CD1c-positive myeloid dendritic cell (primary cell): Measurements from ENCODE around the gene PGA5.

ENCODE experiments used
- DNase-seq: peaks from one replicate; pipeline ENCODE4 v3.0.0-alpha.2; 2016; ENCODE audit errors: extremely low spot score

PGA5 gene

DNA sequence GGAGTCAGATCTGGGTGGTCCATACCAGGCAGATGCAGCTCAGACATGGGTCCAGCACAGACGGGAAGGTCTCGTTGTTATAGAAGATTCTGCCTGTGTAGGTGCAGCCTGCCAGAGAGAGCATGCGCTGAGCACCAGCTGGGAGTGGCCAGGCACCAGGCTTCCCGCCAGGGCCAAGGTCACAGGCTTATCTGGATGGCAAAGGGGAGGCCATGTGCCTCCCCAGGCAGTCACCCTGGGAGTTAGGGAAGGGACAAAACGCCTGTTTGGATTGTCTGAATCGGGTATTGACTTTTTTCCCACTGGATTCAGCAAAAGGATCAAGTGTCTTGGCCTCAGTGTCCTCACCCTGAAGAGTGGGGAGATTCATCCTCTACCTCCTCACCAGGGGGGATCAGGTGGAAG, 26.5 kb downstream of the PGA5 start:
- no peak for DNase-seq

DNA sequence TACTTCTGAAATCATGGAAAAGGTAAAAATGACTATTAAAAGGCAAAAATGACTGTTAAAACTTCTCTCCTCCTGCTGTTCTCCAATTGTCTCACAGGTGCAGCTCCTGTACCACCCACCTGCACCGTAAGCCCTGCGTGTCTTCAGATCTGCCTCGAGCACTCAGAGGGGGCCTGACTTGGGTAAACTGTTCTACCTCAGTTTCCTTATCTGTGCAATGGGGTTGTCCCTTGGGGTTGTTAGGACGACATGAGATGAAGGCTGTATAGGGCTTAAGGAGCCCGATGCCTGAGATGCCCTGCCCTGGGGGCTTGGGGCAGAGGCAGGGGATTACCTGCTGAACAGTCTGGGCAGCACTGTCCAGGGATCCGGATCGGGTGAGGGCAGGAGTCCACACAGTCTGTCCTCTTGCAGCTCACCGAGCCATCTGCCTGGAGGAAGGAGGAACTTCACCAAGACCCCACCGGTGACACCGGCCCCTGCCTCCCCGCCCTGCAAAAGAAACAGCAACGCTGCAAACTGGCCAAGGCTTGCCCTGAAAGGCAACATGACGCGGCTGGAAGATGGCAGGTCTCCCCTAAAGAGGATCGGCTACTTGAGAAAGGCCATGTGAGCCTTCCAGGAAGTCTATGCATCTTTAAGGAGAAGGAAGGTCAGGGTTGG, 27.7 kb downstream of the PGA5 start:
- DNase-seq, result no peak

DNA sequence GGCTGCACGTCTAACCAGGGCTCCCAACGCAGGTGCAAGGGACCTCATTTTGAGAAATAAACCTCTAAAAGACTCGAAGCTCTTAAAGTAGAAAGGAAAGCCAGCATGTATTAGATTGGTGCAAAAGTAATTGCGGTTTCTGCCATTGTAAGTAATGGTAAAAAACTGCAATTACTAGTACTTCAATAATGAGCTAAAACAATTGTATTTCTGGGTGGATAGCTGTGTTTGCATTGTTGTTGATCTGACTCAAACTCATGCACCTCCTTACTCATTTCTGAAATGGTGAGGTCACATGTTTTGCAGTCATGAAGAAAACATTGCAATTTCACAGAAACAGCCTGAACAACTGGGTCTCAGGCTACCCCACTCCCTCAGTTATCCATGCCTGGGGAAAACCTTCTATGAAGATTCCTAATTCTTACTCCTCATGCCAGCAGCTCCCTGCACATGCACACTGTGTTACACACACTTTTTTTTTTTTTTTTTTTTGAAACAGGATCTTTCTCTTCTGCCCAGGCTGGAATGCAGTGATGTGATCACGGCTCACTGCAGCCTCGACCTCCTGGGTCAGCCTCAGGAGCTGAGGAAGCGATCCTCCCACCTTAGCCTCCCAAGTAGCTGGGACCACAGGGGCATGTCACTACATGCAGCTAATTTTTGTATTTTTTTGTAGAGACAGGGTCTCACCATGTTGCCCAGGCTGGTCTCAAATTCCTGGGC, 29.5 kb downstream of the PGA5 start:
- peak; percentile 12 for DNase-seq

DNA sequence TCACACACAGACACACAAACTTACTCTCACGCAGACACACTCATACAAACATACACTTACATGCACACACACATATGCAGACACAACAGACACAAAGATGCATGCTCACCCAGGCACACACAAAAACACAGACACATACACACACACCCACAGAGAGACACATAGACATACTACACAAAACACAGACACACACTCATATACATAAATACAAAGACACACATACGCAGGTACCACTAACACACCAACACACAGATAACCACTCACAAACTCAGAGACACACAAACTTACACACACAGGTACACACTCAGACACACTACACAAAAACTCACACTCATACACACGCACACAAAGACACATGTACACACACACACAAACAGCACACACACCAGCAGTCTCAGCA, 31.8 kb downstream of the PGA5 start:
- no peak for DNase-seq

DNA sequence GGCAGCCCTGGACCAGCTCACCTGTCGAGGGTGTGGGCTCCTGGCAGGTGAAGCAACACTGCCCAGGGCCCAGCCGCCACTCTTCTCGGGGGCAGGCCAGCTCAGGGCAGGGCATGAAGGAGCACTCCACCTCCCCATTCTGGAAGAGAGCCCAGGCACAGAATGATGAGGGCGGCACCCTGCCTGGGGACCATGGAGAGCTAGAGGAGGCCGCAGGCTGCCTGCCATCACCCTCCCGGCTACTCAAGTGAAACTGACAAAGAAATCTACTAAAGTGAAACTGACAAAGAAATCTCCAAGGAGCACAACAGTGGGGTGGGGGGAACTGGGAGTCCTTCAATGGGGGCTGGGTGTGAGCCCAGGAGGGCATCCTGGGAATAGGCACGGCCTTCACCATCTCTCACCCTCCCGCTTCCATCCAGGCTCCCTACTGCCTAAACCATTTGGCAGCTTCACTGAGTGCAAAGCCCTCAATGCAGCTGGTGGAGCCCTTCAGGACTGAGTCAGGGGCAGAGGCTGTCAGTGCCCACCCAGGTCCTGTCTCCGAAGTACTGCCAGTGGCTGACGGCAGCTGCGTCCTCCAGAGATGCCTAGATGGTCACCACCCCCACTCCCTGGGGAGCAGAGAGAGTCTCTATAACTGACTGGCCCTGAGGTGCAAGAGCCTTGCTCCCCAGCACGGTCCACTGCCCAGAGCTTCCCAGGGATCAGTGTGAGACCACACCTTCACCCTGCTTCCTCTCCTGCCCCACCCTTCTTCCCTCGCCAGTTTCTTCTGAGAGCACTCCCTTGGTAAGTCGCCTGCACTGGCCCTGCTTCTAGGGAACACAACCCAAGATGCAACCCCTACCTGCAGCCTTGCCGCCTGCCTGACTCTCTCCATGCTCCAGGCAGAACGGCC, 32.5 kb downstream of the PGA5 start:
- DNase-seq, result no peak

DNA sequence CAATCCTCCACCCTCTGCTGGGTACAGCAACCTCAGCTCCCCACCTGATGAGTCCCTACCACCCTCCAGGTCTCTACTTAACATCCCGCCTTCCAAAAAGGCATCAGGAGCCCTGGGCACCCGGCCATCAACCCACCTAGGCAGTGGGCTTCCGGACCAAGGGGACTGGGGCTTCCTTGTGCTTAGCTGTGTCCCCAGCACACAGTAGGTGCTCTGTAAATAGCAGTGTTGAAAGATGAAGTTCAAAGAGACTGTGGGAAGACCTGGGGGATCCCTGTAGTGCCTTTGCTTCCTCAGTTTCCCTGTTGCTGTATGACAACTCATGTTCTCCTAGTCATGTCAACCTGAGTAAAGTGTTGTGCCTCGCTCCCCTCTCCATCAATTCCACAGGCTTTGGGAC, 33.1 kb downstream of the PGA5 start:
- DNase-seq, result no peak

DNA sequence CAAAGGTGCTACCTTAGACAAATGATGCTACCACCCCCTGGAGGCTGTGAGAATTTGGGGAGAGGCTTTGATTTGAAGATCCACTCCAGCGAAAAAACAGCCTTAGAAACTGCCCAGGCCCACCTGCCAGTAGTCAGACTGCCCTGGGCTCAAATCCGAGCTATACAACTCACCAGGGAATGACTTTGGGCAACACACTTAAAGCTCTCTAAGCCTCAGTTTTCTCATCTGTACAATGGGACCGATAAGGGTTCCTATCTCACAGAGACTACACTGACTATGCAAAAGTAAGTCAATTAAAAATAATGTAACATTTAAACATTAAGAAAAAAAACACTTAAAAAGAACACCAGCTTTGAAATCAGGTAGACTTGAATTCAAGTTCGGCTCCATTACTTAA, 34.2 kb downstream of the PGA5 start:
- no peak for DNase-seq

DNA sequence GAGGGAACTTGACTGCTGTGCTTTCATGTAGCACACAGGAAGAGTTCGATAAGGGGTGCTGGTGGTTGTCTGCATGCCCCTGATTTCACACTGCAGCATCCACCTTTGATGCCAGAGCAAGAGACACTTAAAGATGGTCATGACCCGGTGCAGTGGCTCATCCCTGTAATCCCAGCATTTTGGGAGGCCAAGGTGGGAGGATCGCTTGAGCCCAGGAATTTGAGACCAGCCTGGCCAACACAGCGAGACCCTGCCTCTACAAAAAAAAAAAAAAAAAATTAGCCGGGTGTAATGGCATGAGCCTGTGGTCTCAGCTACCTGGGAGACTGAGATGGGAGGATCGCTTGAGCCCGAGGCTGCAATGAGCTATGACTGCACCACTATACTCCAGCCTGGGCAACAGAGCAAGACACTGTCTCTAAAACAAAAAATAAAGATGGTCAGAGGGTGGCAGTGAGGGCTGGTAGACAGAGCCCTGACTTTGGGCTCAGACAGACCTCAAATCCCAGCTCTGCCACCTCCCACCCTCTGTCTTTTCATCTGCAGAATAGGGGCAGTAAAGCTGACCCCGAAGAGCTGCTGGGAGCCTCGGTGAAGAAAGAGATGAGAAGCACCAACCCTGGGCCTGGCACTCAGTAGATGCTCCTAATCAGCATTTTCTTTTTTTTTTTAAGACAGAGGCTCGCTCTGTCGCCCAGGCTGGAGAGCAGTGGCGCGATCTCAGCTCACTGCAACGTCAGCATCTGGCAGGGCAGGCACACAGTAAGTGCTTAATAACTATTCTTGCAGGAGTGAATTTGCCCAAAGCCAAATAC, 36.4 kb downstream of the PGA5 start:
- no peak for DNase-seq

DNA sequence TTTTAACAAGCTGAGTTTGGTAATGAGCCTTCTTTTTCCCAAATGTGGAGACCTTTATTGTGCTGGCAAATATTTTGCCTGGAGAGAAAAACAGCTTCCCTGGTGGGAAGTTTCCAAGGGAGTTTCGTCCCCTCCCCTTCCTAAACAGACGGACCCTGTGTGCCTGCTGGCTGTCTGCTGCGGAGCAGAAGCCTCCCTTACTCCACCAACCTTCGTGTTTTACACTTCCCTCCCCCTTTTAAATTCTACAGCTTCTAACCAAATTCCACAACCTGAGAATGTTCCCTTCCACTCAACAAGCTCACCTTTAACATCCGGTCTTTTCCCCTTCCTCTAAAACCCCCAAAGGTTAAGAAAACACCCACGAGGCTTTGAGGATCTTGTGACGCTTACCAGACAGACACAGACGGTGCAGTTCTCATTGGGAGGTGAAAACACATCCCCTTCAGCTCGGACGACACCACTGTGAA, 37.1 kb downstream of the PGA5 start:
- no peak for DNase-seq

DNA sequence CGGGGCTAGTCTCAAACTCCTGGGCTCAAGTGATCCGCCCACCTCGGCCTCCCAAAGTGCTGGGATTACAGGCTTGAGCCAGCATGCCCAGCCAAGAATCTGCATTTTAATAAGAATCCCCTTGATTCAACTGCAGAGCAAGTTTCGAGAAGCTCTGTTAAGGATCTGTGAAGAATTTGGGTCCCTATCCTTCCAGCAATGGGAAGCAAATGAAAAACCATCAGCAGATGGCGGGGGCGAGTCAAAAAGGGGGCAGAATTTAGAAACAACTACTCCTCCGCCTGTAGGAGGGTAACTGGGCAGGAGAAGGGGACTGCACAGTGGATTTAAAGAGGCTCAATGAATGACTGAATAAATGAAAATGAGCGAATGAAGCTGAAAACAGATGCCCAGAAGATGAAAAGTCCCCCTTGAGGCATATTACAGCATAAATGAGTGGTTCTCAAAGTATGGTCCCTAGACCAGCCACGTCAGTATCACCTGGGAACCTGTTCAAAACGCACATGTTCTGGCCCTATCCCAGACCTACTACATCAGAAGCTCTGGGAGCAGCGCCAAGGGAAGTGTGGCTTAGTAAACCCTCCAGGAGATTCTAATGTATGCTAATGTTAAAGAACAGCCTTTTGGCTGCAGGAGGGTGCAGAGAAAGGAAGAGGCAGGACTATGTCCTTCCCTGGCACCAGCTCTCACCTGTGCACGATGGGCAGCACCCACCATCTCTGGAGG, 39.1 kb downstream of the PGA5 start:
- DNase-seq, result no peak

DNA sequence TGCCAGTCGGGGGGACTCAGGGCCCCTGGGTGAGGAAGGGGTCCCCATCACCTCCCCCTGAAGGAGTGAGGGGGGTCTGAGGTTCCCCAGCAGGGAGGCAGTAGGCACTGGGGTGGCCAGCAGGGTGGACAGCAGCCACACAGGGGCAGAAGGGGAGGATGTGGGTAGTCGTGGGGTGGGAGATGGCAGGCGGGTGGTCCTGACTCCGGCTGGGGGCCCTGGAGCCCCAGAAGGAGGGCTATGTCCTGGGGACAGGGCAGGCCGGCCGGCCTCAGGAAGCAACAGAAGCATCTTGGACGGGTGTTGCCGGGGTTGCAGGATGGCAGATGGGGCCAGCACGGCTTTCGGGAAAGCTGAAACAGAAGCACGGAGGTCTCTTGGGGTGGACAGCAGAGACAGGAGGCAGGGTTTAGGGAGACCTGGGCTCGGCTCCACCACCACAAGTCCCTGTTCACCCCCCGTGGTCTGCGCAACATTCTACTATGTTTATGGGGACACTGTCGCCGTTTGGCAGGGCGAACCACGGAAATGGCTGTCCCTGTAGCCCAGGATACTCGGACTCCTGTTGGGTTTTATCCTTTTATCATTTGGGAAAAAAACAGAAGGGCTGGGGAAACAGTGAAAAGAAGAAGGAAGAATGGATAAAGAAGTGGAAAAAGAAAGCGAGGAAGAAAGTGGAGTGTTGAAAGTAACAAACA, 40.1 kb downstream of the PGA5 start:
- DNase-seq, result no peak

DNA sequence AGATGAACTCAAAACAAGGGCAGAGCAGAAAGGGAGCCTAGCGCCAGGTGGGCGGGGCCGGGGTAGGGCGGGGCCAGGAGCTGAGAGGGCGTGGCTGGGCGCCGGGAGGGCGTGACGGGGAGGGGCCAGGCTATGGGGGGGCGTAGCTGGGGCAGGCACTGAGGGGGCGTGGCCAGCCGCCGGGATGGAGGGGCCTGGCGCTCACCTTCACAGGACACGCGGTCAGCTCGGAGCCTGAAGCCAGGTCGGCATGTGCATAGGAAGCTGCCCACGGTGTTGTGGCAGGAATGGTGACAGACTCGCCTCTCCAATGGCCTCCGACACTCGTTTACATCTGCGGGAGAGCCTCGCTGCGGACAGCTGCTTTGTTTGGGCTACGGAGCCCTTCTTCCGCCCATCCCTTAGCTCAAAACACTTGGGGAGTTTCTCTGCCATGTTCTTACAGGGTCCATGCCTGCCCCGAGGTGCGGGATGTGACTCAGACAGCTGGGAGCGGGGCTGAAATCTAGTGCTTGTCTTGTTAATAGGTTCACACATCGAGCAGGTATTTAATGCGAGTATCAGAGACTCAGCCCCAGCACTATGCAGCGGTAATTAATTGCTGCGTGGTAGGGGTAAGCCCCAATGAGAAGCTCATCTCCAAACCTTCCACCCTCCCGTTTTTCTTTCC, 40.7 kb downstream of the PGA5 start:
- DNase-seq, result peak; percentile 9

DNA sequence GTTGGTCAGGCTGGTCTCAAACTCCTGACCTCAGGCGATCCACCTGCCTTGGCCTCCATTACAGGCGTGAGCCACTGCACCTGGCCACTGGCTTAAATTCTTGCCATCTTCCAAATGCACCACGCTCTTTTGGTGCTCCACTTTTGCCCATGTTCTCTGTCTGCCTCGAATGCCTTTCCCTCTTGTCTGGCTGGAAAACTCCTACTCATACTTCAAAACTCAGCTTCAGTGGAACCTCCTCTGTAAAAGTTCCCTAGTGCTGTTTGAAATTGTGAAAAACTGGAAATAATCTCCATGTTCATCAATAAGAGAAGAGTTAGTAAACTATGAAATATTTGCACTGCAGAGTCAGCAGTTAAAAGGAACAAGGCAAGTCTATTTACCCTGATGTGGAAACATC, 42.6 kb downstream of the PGA5 start:
- no peak for DNase-seq

DNA sequence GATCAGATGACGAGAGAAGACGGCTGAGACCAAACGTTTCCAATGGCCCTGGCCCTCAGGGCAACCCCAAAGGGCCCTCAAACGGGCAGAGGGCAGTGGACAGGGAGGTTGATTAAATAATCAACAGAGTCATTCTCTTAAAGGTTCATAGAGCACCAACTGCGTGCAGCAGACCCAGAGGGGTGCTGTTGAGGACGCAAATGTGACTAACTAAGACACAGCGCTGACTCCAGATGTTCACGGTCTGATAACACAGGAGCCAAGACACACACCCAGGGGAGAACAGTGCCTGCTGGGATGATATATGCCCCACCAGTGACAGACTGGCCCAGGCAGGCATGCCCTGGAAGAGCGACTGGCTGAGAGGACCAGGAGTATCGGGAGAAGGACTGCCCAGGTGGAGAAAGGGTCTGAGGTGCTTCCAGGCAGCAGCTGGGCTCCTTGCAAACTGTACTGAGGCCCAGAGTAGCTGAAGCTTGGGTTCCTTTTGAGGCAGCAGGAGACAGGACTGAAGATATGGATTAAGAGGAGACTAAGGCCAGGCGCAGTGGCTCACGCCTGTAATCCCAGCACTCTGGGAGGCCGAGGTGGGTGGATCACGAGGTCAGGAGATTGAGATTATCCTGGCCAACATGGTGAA, 46.5 kb downstream of the PGA5 start:
- no peak for DNase-seq

DNA sequence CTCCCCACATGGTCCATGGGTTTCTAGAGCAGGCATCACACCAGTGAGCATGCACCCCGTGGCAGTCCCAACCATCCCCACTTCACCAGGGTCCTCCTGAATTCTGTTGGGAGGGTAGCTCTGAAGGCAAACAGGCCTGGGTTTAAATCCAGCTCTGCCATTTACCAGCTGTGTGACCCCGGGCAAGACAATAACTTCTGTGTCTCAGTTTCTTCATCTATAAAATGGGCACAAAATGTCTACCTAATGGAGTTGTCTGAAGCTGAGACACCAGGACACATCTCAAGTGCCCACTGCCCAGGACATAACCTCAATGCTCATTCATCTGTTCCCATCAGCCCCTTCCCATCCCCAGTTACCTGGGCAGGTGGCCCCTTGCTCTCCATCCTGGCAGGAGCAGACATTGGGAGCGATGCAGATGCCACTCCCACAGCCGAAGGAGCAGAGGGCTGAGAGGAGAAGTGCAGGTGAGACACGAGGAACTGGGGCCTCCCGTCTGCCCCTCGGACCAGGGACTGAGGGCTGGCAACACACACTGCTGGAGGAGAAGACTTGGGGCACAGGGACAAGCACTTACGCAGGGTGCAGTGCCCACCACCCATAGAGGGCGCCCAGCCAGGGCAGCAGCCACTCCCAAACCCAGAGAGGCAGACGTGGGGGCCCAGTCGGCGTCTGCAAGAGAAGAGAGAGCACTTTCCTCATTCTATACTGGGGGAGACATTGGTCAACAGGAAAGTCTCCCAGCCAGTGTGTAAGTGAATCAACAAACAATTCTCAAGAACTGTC, 50.1 kb downstream of the PGA5 start:
- peak; percentile 18 for DNase-seq

DNA sequence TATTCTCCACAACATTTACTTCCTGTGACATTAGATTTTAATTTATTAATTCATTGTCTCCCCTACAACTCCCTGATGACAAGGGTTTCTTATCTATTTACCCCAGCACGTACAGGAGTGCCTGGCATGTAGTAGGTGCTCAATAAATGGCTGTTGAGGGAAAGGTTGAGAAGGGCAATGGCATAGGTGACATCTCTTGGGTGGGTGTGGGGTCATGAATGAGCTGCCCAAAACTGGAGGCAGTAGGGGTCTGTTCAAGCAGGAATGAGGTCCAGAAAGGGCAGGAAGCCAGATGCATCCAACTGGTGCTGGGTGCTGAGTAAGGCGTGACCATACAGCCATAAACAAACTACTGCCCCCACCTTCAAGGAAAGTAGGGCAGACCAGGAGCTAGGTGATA, 51.4 kb downstream of the PGA5 start:
- no peak for DNase-seq

DNA sequence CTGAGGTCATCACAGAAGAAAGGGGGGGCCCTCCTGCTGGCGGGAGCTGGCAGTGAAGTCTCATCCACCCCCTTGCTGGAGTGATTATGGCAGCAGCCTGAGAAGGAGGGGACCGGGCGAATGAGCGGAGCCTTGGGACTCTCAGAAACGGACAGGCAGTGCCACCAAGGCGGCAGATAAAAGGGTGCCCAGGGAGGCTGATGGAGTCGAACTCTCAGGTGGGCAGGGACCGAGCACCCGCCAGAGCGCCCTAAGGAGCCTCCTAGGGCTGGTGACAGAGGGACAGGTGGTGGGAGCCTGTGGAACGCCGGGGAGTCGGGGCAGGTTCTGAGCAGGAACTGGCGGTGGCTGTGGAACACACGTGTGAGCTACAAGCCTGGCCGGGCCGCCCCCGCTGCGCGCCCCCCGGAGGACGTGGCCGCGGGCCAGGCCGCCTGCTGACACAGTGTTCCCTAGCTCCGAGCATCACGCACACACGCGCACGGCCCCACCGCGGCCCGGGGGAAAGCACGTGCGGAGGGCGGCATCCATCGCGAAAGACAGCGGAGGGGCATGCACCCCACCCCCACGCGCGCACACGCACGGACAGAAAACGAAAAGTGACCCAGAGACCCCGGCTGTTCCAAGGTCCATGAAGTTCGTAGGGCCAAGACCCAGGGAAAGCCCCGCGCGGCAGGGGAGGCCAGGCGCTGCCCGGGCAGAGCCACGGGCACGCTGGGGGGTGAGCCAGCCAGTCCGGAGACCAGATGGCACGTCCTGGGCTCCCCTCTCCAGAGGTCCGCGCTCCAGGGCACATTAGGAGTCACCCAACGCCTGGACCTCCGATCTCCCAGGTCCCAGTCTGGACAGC, 53.1 kb downstream of the PGA5 start:
- DNase-seq, result peak; percentile 46
